Endothelial cell of umbilical vein (primary cell): ENCODE results near the gene UST. TPM values are rescaled to one million over a fixed set of nuclear protein-coding genes. Genes with fewer than 3 reads are reported as not detected.

Experiments
- BruUV-seq: library from RNA; stranded (reverse); fragments of 400-500 nt; replicated peaks from 2 replicates; lab custom pipeline; 2021; lab: Mats Ljungman, UMichigan
- CTCF ChIA-PET: fragments of 300-600, 350-600 bp; sonication (Branson Sonifier 250); formaldehyde crosslinking; loops from one replicate; lab custom pipeline; 2021; ENCODE audit warnings: antibody characterized with exemption, inconsistent platforms; lab: Charles Lee
- POLR2A ChIA-PET: fragments of 300-600, 350-600 bp; sonication (Branson Sonifier 250); formaldehyde crosslinking; loops from one replicate; lab custom pipeline; 2021; ENCODE audit warnings: antibody characterized with exemption, inconsistent platforms; lab: Charles Lee
- DNase-seq: peaks from one replicate; pipeline ENCODE4 v3.0.0-alpha.2; 2011; ENCODE audit warnings: low read depth, low spot score
- FAIRE-seq: peaks from 2 replicates; lab custom pipeline; 2011; peaks lifted over from hg19 to GRCh38; lab: Jason Lieb, UNC
- H2AFZ ChIP-seq: 2 replicates; pipeline ENCODE4 v1.6.0; 2012; ENCODE audit warnings: low read depth, low read length, control low read depth, inconsistent platforms
- H3K27ac ChIP-seq: 2 replicates; pipeline ENCODE4 v1.5.1; 2011; ENCODE audit warnings: low read depth, mild to moderate bottlenecking, control low read depth, low read length, moderate library complexity; ENCODE audit not compliant: insufficient read depth
- H3K27me3 ChIP-seq, 2 experiments: 2 replicates each; pipeline versions ENCODE4 v1.6.0 to v1.6.1; 2011; ENCODE audit warnings: low read length in 2 of 2, mixed read lengths in 1 of 2; ENCODE audit not compliant: control insufficient read depth in 2 of 2, insufficient read depth in 2 of 2
- H3K36me3 ChIP-seq, 2 experiments: 2 replicates in 1 of 2; 3 replicates in 1 of 2; pipeline ENCODE4 v1.5.1; 2011; ENCODE audit warnings: low read length in 2 of 2, mild to moderate bottlenecking in 1 of 2, moderate library complexity in 1 of 2; ENCODE audit not compliant: control insufficient read depth in 2 of 2, insufficient read depth in 2 of 2; ENCODE audit errors: extremely low read depth in 1 of 2
- H3K4me1 ChIP-seq: 3 replicates; pipeline ENCODE4 v1.5.1; 2011; ENCODE audit warnings: mild to moderate bottlenecking, low read length; ENCODE audit not compliant: control insufficient read depth, insufficient read depth; ENCODE audit errors: extremely low read depth
- H3K4me2 ChIP-seq: 2 replicates; pipeline ENCODE4 v1.6.1; 2011; ENCODE audit warnings: low read length, control low read depth, mixed read lengths; ENCODE audit not compliant: insufficient read depth
- H3K4me3 ChIP-seq, 3 experiments: fragments of 200-600 bp in 1 of 3; sonication (generic), shearing (Covaris generic) in 1 of 3; replicated peaks in 1 of 3; 2 replicates each; pipeline ENCODE4 v1.5.1; 2011 to 2016; ENCODE audit warnings: control low read depth in 3 of 3, low read length in 3 of 3, mild to moderate bottlenecking in 2 of 3, inconsistent platforms in 1 of 3, low read depth in 1 of 3, moderate library complexity in 1 of 3; ENCODE audit not compliant: insufficient read depth in 1 of 3
- H3K79me2 ChIP-seq: 2 replicates; pipeline ENCODE4 v1.6.0; 2012; ENCODE audit warnings: low read length, inconsistent platforms; ENCODE audit not compliant: control insufficient read depth, insufficient read depth
- H3K9ac ChIP-seq: replicated peaks from 2 replicates; pipeline ENCODE3; 2011; ENCODE audit warnings: low read length, control low read depth; ENCODE audit not compliant: insufficient read depth; ENCODE audit errors: extremely low read depth
- H3K9me1 ChIP-seq: replicated peaks from 3 replicates; pipeline ENCODE4 v1.6.0; 2011; ENCODE audit warnings: mild to moderate bottlenecking, low read length; ENCODE audit not compliant: control insufficient read depth, insufficient read depth; ENCODE audit errors: extremely low read depth
- H3K9me3 ChIP-seq: replicated peaks from 2 replicates; pipeline ENCODE4 v1.5.1; 2012; ENCODE audit warnings: low read length, inconsistent platforms; ENCODE audit not compliant: control insufficient read depth, insufficient read depth
- H4K20me1 ChIP-seq: replicated peaks from 2 replicates; pipeline ENCODE3; 2011; ENCODE audit warnings: mild to moderate bottlenecking, low read length; ENCODE audit not compliant: control insufficient read depth, insufficient read depth; ENCODE audit errors: extremely low read depth
- CTCF ChIP-seq, 2 donors: IDR thresholded peaks; 1 replicate in 1 of 2; 2 replicates in 1 of 2; pipeline ENCODE4 v1.5.1; 2011; ENCODE audit warnings: low read length in 2 of 2, mild to moderate bottlenecking in 2 of 2, moderate library complexity in 2 of 2, control low read depth in 1 of 2, inconsistent platforms in 1 of 2, low read depth in 1 of 2; ENCODE audit not compliant: insufficient read depth in 1 of 2; ENCODE audit errors: extremely low read depth in 1 of 2
- EZH2 ChIP-seq: IDR thresholded peaks from 2 replicates; pipeline ENCODE4 v1.6.1; 2012; ENCODE audit warnings: borderline replicate concordance, low read depth, mild to moderate bottlenecking, moderate library complexity, low read length, inconsistent platforms; ENCODE audit not compliant: severe bottlenecking
- FOS ChIP-seq: IDR thresholded peaks from 2 replicates; pipeline ENCODE4 v1.6.1; 2011; ENCODE audit warnings: mild to moderate bottlenecking, low read length, moderate library complexity, borderline replicate concordance; ENCODE audit not compliant: insufficient read depth
- GATA2 ChIP-seq: IDR thresholded peaks from 2 replicates; pipeline ENCODE4 v1.7.0; 2011; ENCODE audit warnings: low read depth, mild to moderate bottlenecking, moderate library complexity, mixed read lengths, low read length; ENCODE audit not compliant: insufficient read length, insufficient read depth
- MYC ChIP-seq: IDR thresholded peaks from one replicate; pipeline ENCODE4 v1.6.1; 2011; ENCODE audit warnings: mild to moderate bottlenecking, low read depth, low read length
- POLR2AphosphoS5 ChIP-seq: IDR thresholded peaks from 2 replicates; pipeline ENCODE4 v1.6.1; 2012; ENCODE audit warnings: low read depth, mild to moderate bottlenecking, control low read depth, low read length, moderate library complexity; ENCODE audit not compliant: insufficient read depth
- dilution Hi-C: fragments of 300-500 bp; cut with MboI; formaldehyde crosslinking; loops from one replicate; pipeline ENCODE4 v1.15.0; 2019; ENCODE audit warnings: low sequenced_read_pairs; ENCODE audit not compliant: extremely low pct_ligation_motif_present
- intact Hi-C: fragments of 100-400 bp; cut with micrococcal nuclease; formaldehyde crosslinking; loops from one replicate; pipeline ENCODE4 v1.10.0; 2022
- polyA plus RNA-seq, 4 experiments: library from polyadenylated mRNA; depleted of rRNA in 3 of 4; stranded (reverse) in 3 of 4; unstranded in 1 of 4; fragments of >200 nt; gene quantifications; 2 replicates each; pipeline versions ENCODE4 v1.2.1 to v1.2.3, GENCODE V29; 2011 to 2012; ENCODE audit warnings: missing spikeins in 1 of 4
- total RNA-seq: library from RNA; stranded (reverse); gene quantifications from 2 replicates; pipeline ENCODE4 v1.2.3, GENCODE V29; 2021

The UST gene
- total and polyA plus RNA-seq, 2 donors (not counting 3 experiments of a cell fraction or from before 2014, with no cell fraction given): 0.26 to 0.84 TPM

- BruUV-seq: no TSS peak
Observed at GRCh38 chr6:149118737-149119653, 372.2 kb downstream of the UST start.

More at GRCh38 chr6:149118737-149119653, 372.2 kb downstream of the UST start:
- intact Hi-C loops (no loop called here), dilution Hi-C loops (no loop called here)
- ChIA-PET CTCF (no interaction called here), POLR2A (no interaction called here)
- Histone ChIP-seq H3K79me2 (no peaks in the 10 kb centered on the region), H3K27me3 (peaks cover 0 to 2% of the 10 kb centered on the region in 2 experiments), H4K20me1 (no peaks in the 10 kb centered on the region), H3K9ac (no peak overlapping the region), H3K4me2 (no peak overlapping the region), H2AFZ (no peak overlapping the region), H3K9me3 (no peaks in the 10 kb centered on the region), H3K9me1 (no peaks in the 10 kb centered on the region), H3K4me3 (no peak overlapping the region), H3K36me3 (no peaks in the 10 kb centered on the region), H3K4me1 (no peaks in the 10 kb centered on the region), H3K27ac (no peak overlapping the region)
- DNase-seq (peak; percentile 30), FAIRE-seq (no peak)
- no peak for TF ChIP-seq CTCF (IDR thresholded peaks at IDR 0.05; ENCODE audit: extremely low read depth in 1 of 2, insufficient read depth in 1 of 2, low read depth in 1 of 2, low read length in 2 of 2)
- TF ChIP-seq MYC: no peak
- no peak for TF ChIP-seq EZH2
- no peak for TF ChIP-seq GATA2
- no peak for TF ChIP-seq POLR2AphosphoS5
- TF ChIP-seq FOS: peak; percentile 24
